Putamen (tissue), 1 donor: Measurements from ENCODE around the gene SAMHD1.

ENCODE experiments used
- DNase-seq: peaks from one replicate; pipeline ENCODE4 v3.0.0-alpha.2; 2016; ENCODE audit warnings: low spot score

Gene SAMHD1

GRCh38 chr20:36873498-36874189, 77.9 kb downstream of the SAMHD1 start:
- no peak for DNase-seq

GRCh38 chr20:36872852-36873251, 78.7 kb downstream of the SAMHD1 start:
- no peak for DNase-seq

- no peak for DNase-seq
Observed at GRCh38 chr20:36871640-36872570, 79.6 kb downstream of the SAMHD1 start.

- DNase-seq, result no peak
Observed at GRCh38 chr20:36866681-36867495, 84.6 kb downstream of the SAMHD1 start.

- DNase-seq, result no peak
Observed at GRCh38 chr20:36866164-36866563, 85.3 kb downstream of the SAMHD1 start.

- DNase-seq, result no peak
Observed at GRCh38 chr20:36865861-36866149, 85.7 kb downstream of the SAMHD1 start.

GRCh38 chr20:36865076-36865860, 86.2 kb downstream of the SAMHD1 start:
- no peak for DNase-seq

- DNase-seq, result no peak
Observed at GRCh38 chr20:36862857-36863668, 88.4 kb downstream of the SAMHD1 start.

- DNase-seq, result peak; percentile 89
Observed at GRCh38 chr20:36861875-36862801, 89.4 kb downstream of the SAMHD1 start.

GRCh38 chr20:36861625-36861874, 90.0 kb downstream of the SAMHD1 start:
- no peak for DNase-seq

- no peak for DNase-seq
Observed at GRCh38 chr20:36860811-36861624, 90.5 kb downstream of the SAMHD1 start.

GRCh38 chr20:36860339-36860738, 91.2 kb downstream of the SAMHD1 start:
- DNase-seq, result no peak

GRCh38 chr20:36859700-36860330, 91.7 kb downstream of the SAMHD1 start:
- no peak for DNase-seq

- no peak for DNase-seq
Observed at GRCh38 chr20:36859282-36859555, 92.3 kb downstream of the SAMHD1 start.

GRCh38 chr20:36856691-36857635, 94.5 kb downstream of the SAMHD1 start:
- no peak for DNase-seq

GRCh38 chr20:36856195-36856594, 95.3 kb downstream of the SAMHD1 start:
- DNase-seq, result no peak

GRCh38 chr20:36855241-36855657, 96.3 kb downstream of the SAMHD1 start:
- DNase-seq, result no peak
